Stimulated activated naive B cell treated with anti-CD40 and anti-IgM and Interleukin-4, amounts not matched to agents 10 μg/mL and 1 μg/mL and 100 μg/mL, for 72 hours (primary cell): ENCODE results near the gene NDST4.

ENCODE experiments used
- ATAC-seq, 2 donors: fragments of 150-1000 bp; cut with Tn5 transposase; replicated peaks; 2 replicates each; pipeline ENCODE4 v1.10.0; 2021; ENCODE audit warnings: moderate library complexity in 1 of 2
- DNase-seq: peaks from one replicate; pipeline ENCODE4 v3.0.0; 2021
- H3K27ac Mint-ChIP-seq: one replicate; pipeline ENCODE4 v1.8.0; 2022; ENCODE audit warnings: mild to moderate bottlenecking, mixed read lengths
- H3K27me3 Mint-ChIP-seq, 2 donors: one replicate each; pipeline ENCODE4 v1.8.0; 2022; ENCODE audit warnings: mixed read lengths in 2 of 2
- H3K36me3 Mint-ChIP-seq, 2 donors: one replicate each; pipeline ENCODE4 v1.8.0; 2022; ENCODE audit warnings: mixed read lengths in 2 of 2, mild to moderate bottlenecking in 1 of 2
- H3K4me1 Mint-ChIP-seq, 2 donors: one replicate each; pipeline ENCODE4 v1.8.0; 2022; ENCODE audit warnings: mixed read lengths in 2 of 2, mild to moderate bottlenecking in 1 of 2
- H3K4me3 Mint-ChIP-seq, 2 donors: one replicate each; pipeline ENCODE4 v1.8.0; 2022; ENCODE audit warnings: mild to moderate bottlenecking in 2 of 2, mixed read lengths in 2 of 2, moderate library complexity in 1 of 2
- H3K9me3 Mint-ChIP-seq, 2 donors: one replicate each; pipeline ENCODE4 v1.8.0; 2022; ENCODE audit warnings: mixed read lengths in 2 of 2, mild to moderate bottlenecking in 1 of 2

NDST4 gene

GRCh38 chr4:115113506-115114106 lies at the start of gene NDST4:
Gene NDST4 (minus strand): TSS chr4:115113620. CDS start chr4:115077036, 36,584 bp downstream.
- no peak within 1 kb of the TSS for H3K4me3 Mint-ChIP-seq
- no peaks in the 10 kb centered on the region for H3K36me3 Mint-ChIP-seq
- DNase-seq (no peak), ATAC-seq (no peak)
- no peak within 1 kb of the TSS for H3K27ac Mint-ChIP-seq
- no peaks in the 10 kb centered on the region for H3K9me3 Mint-ChIP-seq
- no peaks in the 10 kb centered on the region for H3K4me1 Mint-ChIP-seq
- H3K27me3 Mint-ChIP-seq = no peaks in the 10 kb centered on the region

GRCh38 chr4:115159141-115159540 lies 45.7 kb upstream of the NDST4 start:
- Mint-ChIP-seq H3K9me3 (no peaks in the 10 kb centered on the region), H3K27me3 (no peaks in the 10 kb centered on the region), H3K4me1 (peaks cover 3 to 5% of the 10 kb centered on the region in 2 donors), H3K36me3 (no peaks in the 10 kb centered on the region), H3K4me3 (no peak overlapping the region), H3K27ac (no peak overlapping the region)
- no peak for ATAC-seq
- no peak for DNase-seq

GRCh38 chr4:115158296-115158695 lies 44.9 kb upstream of the NDST4 start:
- Mint-ChIP-seq H3K9me3 (no peaks in the 10 kb centered on the region), H3K36me3 (no peaks in the 10 kb centered on the region), H3K4me3 (no peak overlapping the region)

DNA sequence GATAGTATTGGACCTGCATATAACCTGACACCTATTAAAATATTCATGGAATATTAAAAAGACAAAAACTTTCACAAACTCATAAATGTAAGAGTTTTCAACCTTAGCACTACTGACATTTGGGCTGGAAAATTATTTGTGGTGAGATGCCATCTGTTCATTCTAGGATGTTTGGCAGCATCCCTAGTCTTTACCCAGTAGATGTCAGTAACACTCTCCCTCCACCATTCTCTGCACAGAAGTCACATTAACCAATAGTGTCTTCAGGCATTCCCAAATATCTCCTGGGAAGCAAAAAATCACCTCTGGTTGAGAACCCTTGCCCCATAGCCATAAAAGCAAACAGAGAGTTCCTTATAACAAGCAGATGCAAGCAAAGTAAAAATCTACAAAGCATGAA lies 41.4 kb upstream of the NDST4 start:
- Mint-ChIP-seq H3K27me3 (no peaks in the 10 kb centered on the region), H3K4me1 (peaks cover 3 to 5% of the 10 kb centered on the region in 2 donors), H3K4me3 (no peak overlapping the region), H3K9me3 (no peaks in the 10 kb centered on the region), H3K36me3 (no peaks in the 10 kb centered on the region), H3K27ac (peak overlapping the region; percentile 9)
- ATAC-seq = peak in 1 of 2 donors; percentile 34
- no peak for DNase-seq

More at GRCh38 chr4:115158296-115158695, 44.9 kb upstream of the NDST4 start:
- no peak overlapping the region for H3K27ac Mint-ChIP-seq
- peaks cover 3 to 5% of the 10 kb centered on the region in 2 donors for H3K4me1 Mint-ChIP-seq
- DNase-seq = no peak
- no peak for ATAC-seq
- H3K27me3 Mint-ChIP-seq = no peaks in the 10 kb centered on the region

GRCh38 chr4:115152965-115153364 lies 39.5 kb upstream of the NDST4 start:
- no peak overlapping the region for H3K4me3 Mint-ChIP-seq
- H3K4me1 Mint-ChIP-seq = peaks cover 3 to 5% of the 10 kb centered on the region in 2 donors
- no peaks in the 10 kb centered on the region for H3K27me3 Mint-ChIP-seq
- DNase-seq (no peak), ATAC-seq (no peak)
- H3K9me3 Mint-ChIP-seq = peaks cover 0 to 2% of the 10 kb centered on the region in 2 donors
- H3K27ac Mint-ChIP-seq = no peak overlapping the region
- H3K36me3 Mint-ChIP-seq = no peaks in the 10 kb centered on the region

GRCh38 chr4:115152081-115152480 lies 38.7 kb upstream of the NDST4 start:
- no peaks in the 10 kb centered on the region for H3K27me3 Mint-ChIP-seq
- DNase-seq (no peak), ATAC-seq (no peak)
- no peak overlapping the region for H3K4me3 Mint-ChIP-seq
- H3K4me1 Mint-ChIP-seq = peaks cover 3 to 5% of the 10 kb centered on the region in 2 donors
- H3K9me3 Mint-ChIP-seq = peaks cover 0 to 2% of the 10 kb centered on the region in 2 donors
- no peaks in the 10 kb centered on the region for H3K36me3 Mint-ChIP-seq
- H3K27ac Mint-ChIP-seq = no peak overlapping the region

- no peaks in the 10 kb centered on the region for H3K27me3 Mint-ChIP-seq
- ATAC-seq (no peak), DNase-seq (no peak)
- peaks cover 0 to 2% of the 10 kb centered on the region in 2 donors for H3K9me3 Mint-ChIP-seq
- no peak overlapping the region for H3K27ac Mint-ChIP-seq
- H3K4me1 Mint-ChIP-seq = no peaks in the 10 kb centered on the region
- no peaks in the 10 kb centered on the region for H3K36me3 Mint-ChIP-seq
- no peak overlapping the region for H3K4me3 Mint-ChIP-seq
These were observed 35.7 kb upstream of the NDST4 start for GRCh38 chr4:115149106-115149505.

DNA sequence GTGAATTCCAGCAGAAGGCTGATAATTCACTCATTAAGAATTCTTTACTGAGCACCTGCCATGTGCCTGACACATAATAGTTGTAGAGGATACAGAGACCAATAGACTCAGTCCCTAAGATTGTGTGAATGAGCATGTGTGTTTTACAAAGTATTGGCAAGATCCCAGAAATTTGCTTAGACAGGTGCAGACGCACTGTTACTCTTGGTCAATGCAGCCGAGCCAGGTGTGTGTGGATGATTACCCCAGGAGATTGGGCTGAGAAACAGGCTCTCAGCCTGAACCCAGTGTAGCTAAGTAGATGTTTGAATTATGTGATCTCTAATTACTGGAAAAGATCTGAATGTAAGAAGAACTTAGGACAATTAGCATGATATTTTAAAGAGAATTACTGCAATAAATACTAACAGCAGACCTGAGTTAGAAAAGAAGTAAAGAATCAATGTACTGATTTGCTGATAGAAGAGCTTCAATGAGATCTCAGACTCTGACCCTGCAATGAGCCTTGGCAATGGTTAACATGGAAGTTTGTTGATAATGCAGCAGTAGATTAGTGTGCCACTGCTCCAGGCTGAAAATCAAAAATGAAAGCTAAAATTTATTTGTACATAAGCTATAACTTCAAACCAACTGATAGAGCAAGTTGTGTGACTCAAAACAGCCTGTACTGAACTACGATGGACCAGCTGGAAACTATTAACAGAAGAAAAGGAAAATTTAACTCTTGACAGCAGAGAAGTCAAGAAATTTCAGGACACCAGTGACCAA lies 32.2 kb upstream of the NDST4 start:
- Mint-ChIP-seq H3K4me1 (no peaks in the 10 kb centered on the region), H3K4me3 (no peak overlapping the region), H3K27ac (no peak overlapping the region), H3K9me3 (peaks cover 0 to 2% of the 10 kb centered on the region in 2 donors), H3K36me3 (no peaks in the 10 kb centered on the region), H3K27me3 (no peaks in the 10 kb centered on the region)
- no peak for ATAC-seq
- DNase-seq = no peak

DNA sequence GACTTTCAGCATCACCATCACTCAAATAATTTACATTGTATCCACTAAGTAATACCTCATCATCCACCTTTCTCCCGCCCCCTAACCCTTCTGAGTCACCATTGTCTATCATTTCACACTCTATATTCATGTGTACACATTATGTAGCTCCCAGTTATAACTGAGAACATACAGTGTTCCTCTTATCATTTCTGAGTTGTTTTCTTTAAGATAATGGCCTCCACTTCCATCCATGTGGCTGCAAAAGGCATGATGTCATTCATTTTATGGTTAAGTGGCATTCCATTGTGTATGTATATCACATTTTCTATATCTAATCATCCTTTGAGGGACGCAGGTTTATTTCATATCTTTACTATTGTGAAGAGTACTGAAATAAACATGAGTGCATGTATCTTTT lies 14.6 kb upstream of the NDST4 start:
- Mint-ChIP-seq H3K27me3 (no peaks in the 10 kb centered on the region), H3K4me3 (no peak overlapping the region), H3K36me3 (no peaks in the 10 kb centered on the region), H3K9me3 (no peaks in the 10 kb centered on the region), H3K27ac (no peak overlapping the region), H3K4me1 (no peaks in the 10 kb centered on the region)
- DNase-seq (no peak), ATAC-seq (no peak)

DNA sequence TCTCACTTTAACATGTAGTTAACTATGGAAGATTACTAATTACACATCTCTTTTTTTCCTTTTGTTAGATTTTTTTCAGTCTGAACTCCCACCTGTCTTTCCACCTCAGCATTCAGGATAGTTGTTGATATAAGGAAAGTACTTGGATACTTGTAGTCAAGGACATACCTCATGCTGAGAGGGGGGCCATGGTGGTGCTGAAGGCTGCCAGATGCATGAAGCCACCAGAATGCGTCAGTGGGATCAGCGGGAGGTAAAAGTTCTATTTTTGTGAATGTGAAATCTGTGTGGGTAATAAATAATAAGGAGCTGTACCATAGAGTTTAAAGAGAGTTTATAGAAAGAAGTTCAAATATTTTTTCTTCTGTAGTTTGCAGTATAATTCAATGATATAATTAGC lies 13.1 kb upstream of the NDST4 start:
- H3K27me3 Mint-ChIP-seq = no peaks in the 10 kb centered on the region
- H3K36me3 Mint-ChIP-seq = no peaks in the 10 kb centered on the region
- no peak overlapping the region for H3K4me3 Mint-ChIP-seq
- no peak overlapping the region for H3K27ac Mint-ChIP-seq
- no peak for ATAC-seq
- no peak for DNase-seq
- no peaks in the 10 kb centered on the region for H3K4me1 Mint-ChIP-seq
- H3K9me3 Mint-ChIP-seq = no peaks in the 10 kb centered on the region

DNA sequence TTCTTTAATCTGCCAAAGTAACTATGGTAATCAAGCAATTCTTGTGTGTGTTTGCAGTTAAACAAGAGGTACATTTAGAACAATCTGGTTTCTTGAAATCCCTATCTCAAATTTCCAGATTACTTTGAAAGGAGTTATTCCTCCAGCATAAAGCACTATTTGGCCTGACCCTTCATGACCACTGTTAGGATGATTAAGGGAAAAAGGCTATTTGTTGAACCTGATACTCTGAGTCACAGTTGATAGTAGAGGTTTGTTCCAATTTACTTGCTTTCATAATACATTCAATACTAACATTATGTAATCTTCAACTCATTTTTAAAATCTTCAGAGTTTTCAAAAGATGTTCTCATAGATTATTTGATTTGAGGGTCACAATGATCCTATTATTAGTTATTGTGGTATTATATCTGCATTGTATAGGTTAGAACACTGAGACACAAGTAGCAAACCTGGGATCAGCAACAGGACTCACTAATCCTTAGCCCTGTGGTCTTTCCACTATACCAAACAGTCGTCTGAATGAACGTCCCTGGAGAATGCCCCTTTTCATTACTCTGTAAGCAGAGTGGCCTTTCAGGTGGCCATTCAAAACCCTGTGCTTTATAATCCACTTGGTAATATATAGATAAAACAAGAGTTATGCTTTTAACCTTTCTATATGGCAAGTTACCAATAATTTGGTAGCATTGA lies 8.1 kb upstream of the NDST4 start:
- Mint-ChIP-seq H3K9me3 (no peaks in the 10 kb centered on the region), H3K27ac (no peak overlapping the region), H3K4me1 (no peaks in the 10 kb centered on the region), H3K27me3 (no peaks in the 10 kb centered on the region), H3K36me3 (no peaks in the 10 kb centered on the region), H3K4me3 (no peak overlapping the region)
- ATAC-seq (no peak), DNase-seq (no peak)

- Mint-ChIP-seq H3K27ac (no peak overlapping the region), H3K4me3 (no peak overlapping the region), H3K4me1 (no peaks in the 10 kb centered on the region), H3K9me3 (no peaks in the 10 kb centered on the region), H3K36me3 (no peaks in the 10 kb centered on the region), H3K27me3 (no peaks in the 10 kb centered on the region)
- no peak for ATAC-seq
- no peak for DNase-seq
These were observed 6.5 kb upstream of the NDST4 start for GRCh38 chr4:115119804-115120352.

DNA sequence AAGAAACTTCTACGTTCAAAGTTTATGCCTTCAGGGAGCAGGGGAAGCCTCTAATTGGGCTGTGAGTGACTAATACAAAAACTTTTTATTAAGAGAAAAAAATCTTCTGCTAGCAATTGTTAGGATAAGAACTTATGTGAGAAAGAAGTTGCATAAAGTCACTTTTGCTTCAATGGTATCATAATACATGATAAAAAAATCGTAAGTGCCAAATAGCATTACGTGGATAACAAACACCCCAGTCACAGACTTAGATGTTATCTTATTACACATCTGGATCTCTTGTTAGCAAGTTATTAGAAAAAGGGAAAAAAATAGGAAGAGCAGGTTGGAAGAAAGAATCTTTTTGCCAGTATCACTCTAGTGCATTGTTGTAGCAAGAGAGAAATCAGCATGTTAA lies 4.2 kb upstream of the NDST4 start:
- DNase-seq = no peak
- no peaks in the 10 kb centered on the region for H3K27me3 Mint-ChIP-seq
- no peaks in the 10 kb centered on the region for H3K9me3 Mint-ChIP-seq
- no peaks in the 10 kb centered on the region for H3K36me3 Mint-ChIP-seq
- no peaks in the 10 kb centered on the region for H3K4me1 Mint-ChIP-seq
- H3K27ac Mint-ChIP-seq = no peak overlapping the region
- no peak for ATAC-seq
- no peak overlapping the region for H3K4me3 Mint-ChIP-seq

DNA sequence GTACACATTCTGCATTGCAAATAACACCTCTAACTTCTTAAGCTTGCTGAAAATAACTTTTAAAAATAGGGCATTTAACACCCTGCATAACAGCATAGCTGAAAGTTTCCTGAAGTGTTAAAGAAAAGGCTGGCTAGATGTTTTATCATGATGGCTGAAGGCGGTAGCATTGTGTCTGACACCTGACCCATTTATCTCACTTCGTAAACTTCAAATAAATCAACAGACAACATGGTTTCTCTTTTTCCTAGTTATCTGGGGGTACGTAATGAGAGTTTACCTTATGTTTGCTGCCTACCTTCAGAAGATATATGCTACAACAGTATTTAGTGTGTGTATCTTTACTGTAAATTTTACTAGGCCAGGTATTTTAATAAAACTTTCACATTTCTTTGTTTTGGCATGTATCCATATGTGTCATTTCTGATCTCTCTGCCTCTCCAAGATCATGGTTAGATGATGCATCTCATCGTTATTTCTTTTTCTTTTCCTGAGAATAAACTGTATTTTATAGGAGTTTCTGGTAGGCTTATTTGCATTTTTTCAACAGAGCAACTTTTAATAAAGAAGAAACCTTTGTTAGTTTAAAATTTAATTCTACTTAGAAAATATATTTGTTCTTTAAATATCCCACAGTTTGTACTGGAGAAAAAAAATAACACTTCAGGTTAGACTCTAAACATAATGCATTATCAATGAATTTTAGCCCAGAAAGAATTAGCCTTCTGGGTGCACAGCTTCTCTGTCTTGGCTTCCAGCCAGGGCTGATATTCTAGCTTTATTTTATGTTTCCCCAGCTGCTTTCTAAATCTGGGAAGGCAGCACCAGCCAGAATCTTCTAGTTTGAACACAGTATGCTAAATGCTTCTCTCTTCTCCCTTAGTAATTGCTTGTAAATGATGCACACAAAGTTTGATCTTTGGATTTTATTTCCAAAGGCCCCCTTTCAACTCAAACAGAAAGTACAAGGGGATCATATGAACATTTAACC lies 2.9 kb downstream of the NDST4 start:
- no peak for ATAC-seq
- no peak for DNase-seq
- H3K27ac Mint-ChIP-seq = no peak overlapping the region
- H3K36me3 Mint-ChIP-seq = no peaks in the 10 kb centered on the region
- H3K4me3 Mint-ChIP-seq = no peak overlapping the region
- H3K9me3 Mint-ChIP-seq = no peaks in the 10 kb centered on the region
- H3K27me3 Mint-ChIP-seq = no peaks in the 10 kb centered on the region
- H3K4me1 Mint-ChIP-seq = no peaks in the 10 kb centered on the region
